ENCODE measurements around the gene TMEM147.

- TF ChIP-seq EZH2phosphoT487 (IDR thresholded peaks at IDR 0.05; ENCODE audit: insufficient read depth, low read depth) (no peak), EZH2 (IDR thresholded peaks at IDR 0.05; ENCODE audit: insufficient read depth, poor library complexity, severe bottlenecking) (no peak)
These were observed 46.8 kb downstream of the TMEM147 start for GRCh38 chr19:35592226-35592625.
